ENCODE results near the gene TUBB1. TPM values are rescaled to one million over a fixed set of nuclear protein-coding genes. Genes with fewer than 3 reads are reported as not detected.

Gene TUBB1
- polyA plus RNA-seq, 1 donor (not counting 4 experiments of a cell fraction or from before 2014, with no cell fraction given): 0.03 TPM

DNA sequence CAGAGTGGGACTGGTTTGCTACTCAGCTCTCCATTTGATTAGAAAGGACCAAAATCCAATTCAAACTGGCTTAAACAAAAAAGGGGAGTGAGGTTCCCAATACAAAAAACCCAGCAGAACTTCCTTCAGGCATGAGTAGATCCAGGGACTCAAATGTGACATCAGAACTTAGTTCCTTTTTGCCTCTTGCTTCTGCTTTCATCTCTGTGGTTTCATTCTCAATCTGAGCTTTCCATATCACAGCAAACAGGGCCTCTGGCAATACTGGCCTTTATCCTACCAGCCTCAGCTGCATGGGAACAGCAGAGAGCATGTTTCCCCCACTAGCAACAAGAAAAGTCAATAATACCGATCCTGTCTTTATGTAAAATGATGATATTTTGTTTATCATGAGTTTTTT is 52.0 kb downstream of the TUBB1 start:
- TF ChIP-seq EZH2 (IDR thresholded peaks at IDR 0.05; ENCODE audit: low read length): no peak
- TF ChIP-seq, protein P1, sequence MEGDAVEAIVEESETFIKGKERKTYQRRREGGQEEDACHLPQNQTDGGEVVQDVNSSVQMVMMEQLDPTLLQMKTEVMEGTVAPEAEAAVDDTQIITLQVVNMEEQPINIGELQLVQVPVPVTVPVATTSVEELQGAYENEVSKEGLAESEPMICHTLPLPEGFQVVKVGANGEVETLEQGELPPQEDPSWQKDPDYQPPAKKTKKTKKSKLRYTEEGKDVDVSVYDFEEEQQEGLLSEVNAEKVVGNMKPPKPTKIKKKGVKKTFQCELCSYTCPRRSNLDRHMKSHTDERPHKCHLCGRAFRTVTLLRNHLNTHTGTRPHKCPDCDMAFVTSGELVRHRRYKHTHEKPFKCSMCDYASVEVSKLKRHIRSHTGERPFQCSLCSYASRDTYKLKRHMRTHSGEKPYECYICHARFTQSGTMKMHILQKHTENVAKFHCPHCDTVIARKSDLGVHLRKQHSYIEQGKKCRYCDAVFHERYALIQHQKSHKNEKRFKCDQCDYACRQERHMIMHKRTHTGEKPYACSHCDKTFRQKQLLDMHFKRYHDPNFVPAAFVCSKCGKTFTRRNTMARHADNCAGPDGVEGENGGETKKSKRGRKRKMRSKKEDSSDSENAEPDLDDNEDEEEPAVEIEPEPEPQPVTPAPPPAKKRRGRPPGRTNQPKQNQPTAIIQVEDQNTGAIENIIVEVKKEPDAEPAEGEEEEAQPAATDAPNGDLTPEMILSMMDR (optimal IDR thresholded peaks at IDR 0.05 in 1 of 3, IDR thresholded peaks at IDR 0.05 in 1 of 3, conservative IDR thresholded peaks at IDR 0.05 in 1 of 3; ENCODE audit: extremely low read depth in 1 of 3, insufficient read depth in 2 of 3, low read length in 3 of 3): no peak
- Histone ChIP-seq H3K79me2 (ENCODE audit: control insufficient read depth, insufficient read depth, low read length) (no peaks in the 10 kb centered on the region), H3K4me1 (ENCODE audit: control insufficient read depth, extremely low read depth, insufficient read depth, low read length) (peaks cover 3% of the 10 kb centered on the region), H4K20me1 (ENCODE audit: control insufficient read depth, extremely low read depth, insufficient read depth, low read length) (no peaks in the 10 kb centered on the region), H3K9ac (ENCODE audit: control insufficient read depth, extremely low read depth, insufficient read depth, low read length) (no peak overlapping the region), H3K36me3 (ENCODE audit: control insufficient read depth in 2 of 2, extremely low read depth in 1 of 2, insufficient read depth in 2 of 2, low read length in 2 of 2) (no peaks in the 10 kb centered on the region), H3K27me3 (ENCODE audit: control insufficient read depth, extremely low read depth, insufficient read depth, low read length) (peaks cover 6% of the 10 kb centered on the region), H3K4me2 (ENCODE audit: control insufficient read depth, extremely low read depth, insufficient read depth, low read depth, low read length) (no peak overlapping the region), H2AFZ (ENCODE audit: control insufficient read depth, low read length) (no peak overlapping the region), H3K9me3 (ENCODE audit: control insufficient read depth, low read depth, low read length) (no peaks in the 10 kb centered on the region), H3K27ac (ENCODE audit: control insufficient read depth, insufficient read depth, low read length) (no peak overlapping the region), H3K4me3 (ENCODE audit: control insufficient read depth in 2 of 3, extremely low read depth in 1 of 3, insufficient read depth in 2 of 3, low read depth in 1 of 3, low read length in 3 of 3) (no peak overlapping the region), H3K9me1 (ENCODE audit: control insufficient read depth, extremely low read depth, insufficient read depth, low read length) (no peaks in the 10 kb centered on the region)
- FAIRE-seq: no peak
- dilution Hi-C loops (cut with MboI; ENCODE audit: extremely low pct_ligation_motif_present, low sequenced_read_pairs): no loop called here
- no peak for DNase-seq (ENCODE audit: low read depth, low spot score)

DNA sequence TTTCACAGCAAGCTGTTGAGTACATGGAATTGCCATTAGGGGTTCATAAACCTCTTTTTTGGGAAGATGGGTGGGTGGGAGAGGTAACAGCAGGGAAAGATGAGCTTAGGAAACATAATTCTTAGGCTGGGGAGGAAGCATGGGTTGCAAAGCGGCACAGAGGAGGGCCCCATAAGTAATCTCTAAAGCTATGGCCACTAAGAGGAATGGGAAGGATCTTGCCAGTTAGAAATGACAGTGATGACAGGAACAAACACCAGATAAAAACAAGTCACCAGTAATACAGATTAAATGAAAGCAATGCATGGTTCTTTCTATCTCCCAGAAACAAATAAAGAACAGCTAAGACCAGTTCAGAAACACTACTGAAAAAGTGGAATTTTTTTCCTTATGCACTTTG is 54.4 kb downstream of the TUBB1 start:
- Histone ChIP-seq H3K4me2 (ENCODE audit: control insufficient read depth, extremely low read depth, insufficient read depth, low read depth, low read length) (no peak overlapping the region), H3K9ac (ENCODE audit: control insufficient read depth, extremely low read depth, insufficient read depth, low read length) (no peak overlapping the region), H2AFZ (ENCODE audit: control insufficient read depth, low read length) (no peak overlapping the region), H3K27ac (ENCODE audit: control insufficient read depth, insufficient read depth, low read length) (no peak overlapping the region), H3K27me3 (ENCODE audit: control insufficient read depth, extremely low read depth, insufficient read depth, low read length) (peaks cover 6% of the 10 kb centered on the region), H3K4me3 (ENCODE audit: control insufficient read depth in 2 of 3, extremely low read depth in 1 of 3, insufficient read depth in 2 of 3, low read depth in 1 of 3, low read length in 3 of 3) (no peak overlapping the region), H3K9me3 (ENCODE audit: control insufficient read depth, low read depth, low read length) (no peaks in the 10 kb centered on the region), H3K79me2 (ENCODE audit: control insufficient read depth, insufficient read depth, low read length) (no peaks in the 10 kb centered on the region), H3K9me1 (ENCODE audit: control insufficient read depth, extremely low read depth, insufficient read depth, low read length) (no peaks in the 10 kb centered on the region), H3K36me3 (ENCODE audit: control insufficient read depth in 2 of 2, extremely low read depth in 1 of 2, insufficient read depth in 2 of 2, low read length in 2 of 2) (no peaks in the 10 kb centered on the region), H3K4me1 (ENCODE audit: control insufficient read depth, extremely low read depth, insufficient read depth, low read length) (peaks cover 3% of the 10 kb centered on the region), H4K20me1 (ENCODE audit: control insufficient read depth, extremely low read depth, insufficient read depth, low read length) (no peaks in the 10 kb centered on the region)
- DNase-seq (ENCODE audit: low read depth, low spot score) (no peak), FAIRE-seq (no peak)
- TF ChIP-seq EZH2 (IDR thresholded peaks at IDR 0.05; ENCODE audit: low read length): no peak
- TF ChIP-seq, protein P1 (optimal IDR thresholded peaks at IDR 0.05 in 1 of 3, IDR thresholded peaks at IDR 0.05 in 1 of 3, conservative IDR thresholded peaks at IDR 0.05 in 1 of 3; ENCODE audit: extremely low read depth in 1 of 3, insufficient read depth in 2 of 3, low read length in 3 of 3): no peak
- dilution Hi-C loops (cut with MboI; ENCODE audit: extremely low pct_ligation_motif_present, low sequenced_read_pairs): no loop called here

Measured in keratinocyte (primary cell).